HL-60 (cell line): ENCODE measurements around the gene SNX25.

Experiments
- CTCF ChIP-seq: IDR thresholded peaks from one replicate; pipeline ENCODE4 v1.5.1; 2011; ENCODE audit warnings: low read length, control low read depth, inconsistent platforms; ENCODE audit not compliant: insufficient read depth
- GABPA ChIP-seq: IDR thresholded peaks from 2 replicates; pipeline ENCODE4 v1.6.1; 2012; ENCODE audit warnings: low read depth
- POLR2AphosphoS5 ChIP-seq: IDR thresholded peaks from 2 replicates; pipeline ENCODE4 v1.6.1; 2012; ENCODE audit warnings: low read depth
- REST ChIP-seq: IDR thresholded peaks from 2 replicates; pipeline ENCODE4 v1.6.1; 2012; ENCODE audit warnings: low read depth; ENCODE audit not compliant: insufficient replicate concordance
- SPI1 ChIP-seq: IDR thresholded peaks from 2 replicates; pipeline ENCODE4 v1.6.1; 2012; ENCODE audit warnings: low read depth, mild to moderate bottlenecking, borderline replicate concordance

GRCh38 chr4:185328586-185328985 lies 119.2 kb downstream of the SNX25 start:
- TF ChIP-seq CTCF: no peak
- TF ChIP-seq POLR2AphosphoS5: no peak
- no peak for TF ChIP-seq GABPA
- no peak for TF ChIP-seq REST
- TF ChIP-seq SPI1: no peak
